ENCODE results near the gene CDKN1C.

DNA sequence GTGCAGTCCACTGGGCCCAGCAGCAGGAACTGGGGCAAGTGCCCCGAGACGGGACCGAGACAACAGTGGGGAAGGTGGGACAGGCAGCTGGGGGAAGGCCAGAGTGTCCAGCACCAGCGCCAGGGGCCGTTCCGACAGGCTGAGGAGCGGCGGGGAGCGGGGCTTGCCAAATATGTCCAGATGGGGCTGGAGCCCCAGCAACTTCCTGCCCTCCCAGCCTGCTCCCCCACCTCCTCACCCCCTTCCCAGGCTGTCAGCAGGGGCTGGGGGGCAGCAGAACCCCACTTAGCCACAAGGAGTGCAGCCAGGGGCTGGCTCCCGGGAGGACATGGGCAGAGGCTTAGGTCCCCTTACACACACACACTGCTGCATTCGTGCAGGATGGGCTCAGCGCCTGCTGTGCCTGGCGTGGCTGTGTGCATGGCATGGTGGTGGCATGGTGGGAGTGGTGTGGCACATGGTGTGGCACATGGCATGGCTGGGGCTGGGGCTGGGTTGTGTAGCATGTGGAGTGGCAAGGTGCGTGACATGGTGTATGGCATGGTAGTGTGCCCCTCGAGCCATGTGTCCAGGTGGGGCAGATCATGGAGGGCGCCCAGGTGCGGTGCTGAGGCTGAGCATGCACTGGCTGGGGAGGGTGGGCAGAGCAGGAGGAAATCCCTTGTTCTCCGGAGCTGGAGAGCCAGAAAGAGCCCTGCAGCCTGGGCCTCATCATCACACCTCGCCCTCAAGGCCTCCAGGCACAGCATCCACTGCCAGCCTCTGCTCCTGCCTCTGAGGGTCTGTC lies 51.7 kb downstream of the CDKN1C start:
- TF ChIP-seq SUZ12 (IDR thresholded peaks at IDR 0.05) (no peak), FOXK2 (IDR thresholded peaks at IDR 0.05) (no peak), NFRKB (IDR thresholded peaks at IDR 0.05) (no peak), HDGF (IDR thresholded peaks at IDR 0.05; ENCODE audit: borderline replicate concordance) (no peak), CTBP1 (IDR thresholded peaks at IDR 0.05; ENCODE audit: borderline replicate concordance) (no peak), FOXA1 (IDR thresholded peaks at IDR 0.05) (no peak), FOXM1 (IDR thresholded peaks at IDR 0.05; ENCODE audit: borderline replicate concordance) (no peak), ZNF384 (IDR thresholded peaks at IDR 0.05) (no peak)
- TF ChIP-seq, protein P1, sequence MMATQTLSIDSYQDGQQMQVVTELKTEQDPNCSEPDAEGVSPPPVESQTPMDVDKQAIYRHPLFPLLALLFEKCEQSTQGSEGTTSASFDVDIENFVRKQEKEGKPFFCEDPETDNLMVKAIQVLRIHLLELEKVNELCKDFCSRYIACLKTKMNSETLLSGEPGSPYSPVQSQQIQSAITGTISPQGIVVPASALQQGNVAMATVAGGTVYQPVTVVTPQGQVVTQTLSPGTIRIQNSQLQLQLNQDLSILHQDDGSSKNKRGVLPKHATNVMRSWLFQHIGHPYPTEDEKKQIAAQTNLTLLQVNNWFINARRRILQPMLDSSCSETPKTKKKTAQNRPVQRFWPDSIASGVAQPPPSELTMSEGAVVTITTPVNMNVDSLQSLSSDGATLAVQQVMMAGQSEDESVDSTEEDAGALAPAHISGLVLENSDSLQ (IDR thresholded peaks at IDR 0.05), result no peak

Data from HEK293T (cell line).